GM21381 (cell line): ENCODE results near the gene TMCO5A.
"Not testable (repeated sequence)": the region's sequence is repeated elsewhere in the genome, so short reads cannot be mapped to it uniquely, and the experiment has no call there.

ENCODE experiments used
- ATAC-seq: cut with Tn5 transposase; IDR thresholded peaks from one replicate; pipeline ENCODE4 v1.9.1; 2021; ENCODE audit warnings: mild to moderate bottlenecking, moderate library complexity; ENCODE audit not compliant: unreplicated experiment

The TMCO5A gene

GRCh38 chr15:37934340-37934739 lies at the start of gene TMCO5A:
TMCO5A (plus strand) TSS chr15:37934640; CDS start chr15:37936324, 1,684 bp downstream.
- no peak for ATAC-seq

DNA sequence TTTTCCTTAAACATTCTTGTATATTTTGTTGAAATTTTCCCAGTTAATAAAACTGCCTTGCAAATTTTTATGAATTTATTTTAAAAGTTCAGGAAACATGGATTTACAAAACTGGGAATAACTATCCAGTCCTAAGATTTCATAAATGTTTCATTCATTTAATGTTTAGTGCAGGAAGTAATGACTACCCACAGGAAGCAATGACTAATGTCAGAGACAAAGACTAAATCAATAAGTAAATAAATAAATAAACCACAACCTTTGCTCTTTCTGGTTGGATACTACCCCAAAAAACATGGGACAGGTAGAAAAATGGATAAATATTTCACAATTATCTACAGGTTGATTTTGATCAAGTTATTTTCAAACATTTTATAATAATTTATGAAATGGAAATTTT lies 48.8 kb upstream of the TMCO5A start:
- ATAC-seq = no peak

- no peak for ATAC-seq
Measured at GRCh38 chr15:37888356-37888755, 46.1 kb upstream of the TMCO5A start.

- peak; percentile 57 for ATAC-seq
Measured at GRCh38 chr15:37891766-37892368, 42.6 kb upstream of the TMCO5A start.

DNA sequence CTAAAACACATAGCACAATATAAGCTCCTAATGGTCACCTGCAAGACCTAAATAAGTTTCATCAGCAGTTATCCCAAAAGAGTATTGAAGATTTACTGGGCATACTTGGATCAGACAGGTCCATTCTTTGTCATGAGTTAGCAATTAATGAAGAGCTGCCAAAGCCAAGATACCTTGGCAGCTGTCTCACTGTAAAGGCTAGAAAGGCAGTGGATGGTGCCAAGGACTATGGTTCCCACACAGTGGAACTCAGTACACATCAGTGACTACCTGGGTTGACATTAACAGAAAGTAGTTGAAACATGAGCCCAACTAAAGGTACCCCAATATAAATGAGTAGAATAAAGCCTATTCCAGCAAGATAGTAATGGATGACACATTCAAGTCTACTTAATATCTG lies 41.1 kb upstream of the TMCO5A start:
- ATAC-seq = no peak

DNA sequence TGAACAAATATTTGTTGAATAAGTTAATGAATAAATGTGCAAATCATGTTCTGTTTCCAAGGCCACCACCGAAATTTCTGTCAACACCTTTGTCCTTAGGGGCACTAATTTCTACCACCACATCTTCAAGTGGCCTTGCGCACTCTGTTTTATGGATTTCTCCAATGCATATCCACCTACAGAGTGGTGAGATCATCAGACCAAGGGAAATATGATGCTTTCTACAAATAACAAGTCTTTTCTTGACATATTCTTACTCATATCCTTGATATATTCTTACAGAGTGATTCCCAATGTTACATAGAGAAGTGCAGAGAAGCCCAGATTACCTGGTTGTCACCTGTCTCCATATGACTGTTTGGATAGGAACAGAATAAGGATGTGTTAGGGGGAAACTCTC lies 36.1 kb upstream of the TMCO5A start:
- no peak for ATAC-seq

DNA sequence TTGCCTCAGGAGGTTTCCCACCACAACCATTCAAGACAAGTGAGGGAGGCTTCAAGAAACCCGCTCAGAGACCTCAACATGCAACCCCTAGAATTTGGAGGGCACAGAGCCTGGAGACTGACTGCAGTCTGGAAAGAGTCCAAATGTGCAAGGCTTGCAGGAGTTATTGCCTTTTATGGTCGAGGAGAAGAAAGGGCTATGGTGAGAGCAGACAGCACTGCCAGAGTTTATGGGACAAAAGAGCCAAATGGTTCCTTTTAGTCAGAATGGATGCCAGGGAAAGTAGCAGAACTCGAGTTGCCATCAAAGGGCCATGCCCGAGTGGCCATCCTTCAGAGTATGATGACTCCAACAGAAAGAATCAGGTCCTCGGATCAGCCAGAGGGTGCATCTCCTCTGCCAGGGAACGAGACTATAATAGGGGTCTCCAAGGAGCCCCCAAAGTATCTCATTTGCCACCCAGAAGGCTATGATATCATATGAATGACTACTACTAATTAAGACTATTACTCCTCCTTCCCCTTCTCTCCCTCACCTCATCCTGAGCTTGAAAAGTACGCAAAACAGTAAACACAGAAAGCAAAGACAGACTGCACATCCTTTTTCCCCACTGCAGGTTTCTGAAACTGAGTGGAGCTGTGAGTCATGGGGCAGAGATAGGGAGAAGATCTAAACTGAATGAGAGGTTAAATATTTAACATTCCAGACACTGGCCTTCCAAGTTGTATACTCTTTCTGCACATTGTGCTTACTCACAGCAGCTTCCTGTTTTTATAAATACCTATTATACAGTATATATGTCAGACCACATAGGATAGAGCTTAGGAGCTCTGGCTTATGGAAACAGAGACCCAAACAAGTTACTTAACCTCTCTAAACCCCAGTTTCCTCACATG lies 33.9 kb upstream of the TMCO5A start:
- no peak for ATAC-seq

DNA sequence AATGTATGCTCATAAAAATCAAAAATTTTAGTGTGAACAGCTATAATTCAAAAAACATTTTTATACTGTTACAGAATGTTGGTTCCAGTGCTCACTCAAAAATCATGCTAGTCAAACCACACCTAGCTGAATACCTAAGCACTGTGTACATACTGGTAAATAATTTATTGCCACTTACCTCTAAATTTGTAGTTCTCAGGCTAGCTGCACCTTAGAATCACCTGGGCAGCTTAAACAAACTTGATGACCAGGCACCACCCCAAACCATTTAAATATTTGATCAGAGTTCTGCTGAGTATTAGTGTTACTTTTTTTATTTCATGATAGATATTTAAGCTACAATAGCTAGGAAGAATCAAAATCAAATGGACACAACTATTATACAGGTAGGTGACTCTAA lies 32.3 kb upstream of the TMCO5A start:
- ATAC-seq = no peak

GRCh38 chr15:37903919-37904625 lies 30.4 kb upstream of the TMCO5A start:
- no peak for ATAC-seq

GRCh38 chr15:37907136-37907535 lies 27.3 kb upstream of the TMCO5A start:
- no peak for ATAC-seq

- ATAC-seq = no peak
Measured at GRCh38 chr15:37921527-37922385, 12.7 kb upstream of the TMCO5A start.

DNA sequence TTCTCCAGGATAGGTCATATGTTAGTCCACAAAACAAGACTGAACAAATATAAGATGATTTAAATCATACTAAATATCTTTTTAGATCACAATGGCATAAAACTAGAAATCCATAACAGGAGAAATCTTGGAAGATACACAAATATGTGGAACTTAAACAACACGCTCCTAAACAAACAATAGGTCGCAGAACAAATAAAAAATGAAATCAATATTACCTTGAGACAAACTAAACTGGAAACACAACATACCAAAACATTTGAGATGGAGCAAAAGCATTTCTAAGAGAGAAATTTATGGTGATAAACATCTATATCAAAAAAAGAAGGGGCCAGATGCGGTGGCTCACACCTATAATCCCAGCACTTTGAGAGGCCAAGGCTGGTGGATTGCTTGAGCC lies 8.3 kb upstream of the TMCO5A start:
- no peak for ATAC-seq

DNA sequence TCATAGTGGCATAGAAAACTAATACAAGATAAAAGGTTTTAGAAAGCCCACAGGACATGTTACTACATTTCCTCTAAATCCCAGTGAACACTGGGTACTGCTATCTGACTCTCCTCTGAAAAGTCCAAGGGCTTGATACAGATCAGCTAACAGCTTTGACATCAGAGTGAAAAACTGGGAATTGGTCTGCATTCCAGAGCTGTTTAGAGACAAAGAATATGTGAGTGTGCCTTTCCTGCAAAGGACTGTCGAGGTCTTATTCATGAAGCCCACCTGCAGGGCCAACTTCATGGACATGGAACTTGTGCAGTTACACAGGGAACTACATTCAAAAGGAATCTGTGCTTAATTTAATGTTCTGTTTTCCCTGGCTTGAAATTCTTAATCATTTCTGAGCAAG lies 5.2 kb upstream of the TMCO5A start:
- no peak for ATAC-seq

- no peak for ATAC-seq
Measured at GRCh38 chr15:37931321-37931720, 3.1 kb upstream of the TMCO5A start.

GRCh38 chr15:37931868-37932267 lies 2.6 kb upstream of the TMCO5A start:
- no peak for ATAC-seq

DNA sequence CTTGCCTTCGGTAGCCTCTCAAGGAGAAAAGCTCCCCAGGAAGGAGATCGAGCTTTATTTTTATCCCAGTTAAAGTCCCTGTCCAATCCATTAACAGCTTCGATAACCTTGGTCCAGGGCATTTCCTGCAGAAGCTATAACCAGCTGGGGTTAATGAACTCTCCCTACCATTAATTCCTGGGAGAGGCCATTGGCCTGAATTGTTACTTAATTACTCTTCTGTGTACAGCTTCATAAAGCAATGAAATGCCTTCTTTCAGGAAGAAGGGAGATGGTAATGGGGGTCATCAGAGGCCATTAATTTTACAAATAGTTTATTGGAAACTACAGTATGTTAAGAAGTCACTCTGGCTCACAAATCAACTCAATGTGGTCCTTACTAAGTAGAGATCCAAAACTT lies 1.9 kb upstream of the TMCO5A start:
- ATAC-seq = no peak

DNA sequence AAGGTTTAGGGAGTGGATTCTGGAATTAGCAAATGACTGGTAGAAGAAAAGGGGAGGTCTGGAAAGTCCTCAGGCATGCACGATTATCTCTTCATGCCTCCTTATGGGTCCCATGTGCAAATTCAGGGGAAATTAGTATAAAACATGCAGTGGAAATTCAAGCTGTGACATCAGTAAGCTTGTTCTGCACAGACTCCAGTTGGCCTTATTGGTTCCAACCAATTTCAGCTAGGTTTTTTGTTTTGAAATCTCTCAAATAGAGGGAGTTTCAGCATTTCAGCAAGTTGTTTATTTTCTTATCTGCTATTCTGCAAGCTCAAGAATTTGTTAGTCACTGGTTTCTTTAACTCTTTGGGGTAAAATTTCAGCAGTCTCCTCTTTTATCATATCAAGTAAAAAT lies 774 bp upstream of the TMCO5A start:
- no peak for ATAC-seq

- ATAC-seq = no peak
Measured at GRCh38 chr15:37940876-37941275, 6.4 kb downstream of the TMCO5A start.

DNA sequence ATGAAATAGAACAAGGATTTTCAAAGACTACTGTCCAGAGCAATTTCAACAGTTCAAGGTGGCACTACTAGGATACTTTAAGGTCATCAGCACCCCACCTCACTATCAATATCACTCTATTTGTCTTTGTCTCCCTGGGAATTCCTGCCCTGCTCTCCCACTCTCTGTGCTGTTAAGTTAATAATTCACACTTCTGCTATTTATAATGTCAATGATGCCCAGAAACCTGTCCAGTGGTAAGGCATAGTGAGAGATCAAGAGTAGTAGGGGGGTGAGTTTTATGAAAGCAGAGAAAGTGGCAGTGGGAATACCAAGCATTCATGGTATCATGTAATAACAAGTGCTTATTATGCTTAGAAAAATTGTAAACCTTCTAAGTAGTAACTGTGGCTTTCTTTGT lies 7.3 kb downstream of the TMCO5A start:
- ATAC-seq = no peak

DNA sequence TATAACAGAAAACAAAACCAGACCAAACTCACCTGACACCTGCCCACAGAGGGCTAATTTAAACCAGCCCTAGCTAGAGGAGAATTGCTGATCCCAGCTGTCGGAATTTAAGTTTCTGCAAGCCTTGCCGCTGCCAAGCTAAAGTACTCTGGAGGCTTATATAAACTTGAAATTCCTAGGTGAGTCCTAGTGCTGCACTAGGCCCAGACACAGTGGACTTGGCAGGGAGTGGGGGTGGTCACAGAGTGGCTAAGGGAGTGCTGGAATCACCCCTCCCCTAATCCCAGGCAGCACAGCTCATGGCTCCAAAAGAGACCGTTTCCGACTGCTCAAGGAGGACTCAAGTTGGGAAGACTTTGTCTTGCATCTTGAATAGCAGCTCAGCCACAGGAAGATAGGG lies 17.6 kb downstream of the TMCO5A start:
- no peak for ATAC-seq

DNA sequence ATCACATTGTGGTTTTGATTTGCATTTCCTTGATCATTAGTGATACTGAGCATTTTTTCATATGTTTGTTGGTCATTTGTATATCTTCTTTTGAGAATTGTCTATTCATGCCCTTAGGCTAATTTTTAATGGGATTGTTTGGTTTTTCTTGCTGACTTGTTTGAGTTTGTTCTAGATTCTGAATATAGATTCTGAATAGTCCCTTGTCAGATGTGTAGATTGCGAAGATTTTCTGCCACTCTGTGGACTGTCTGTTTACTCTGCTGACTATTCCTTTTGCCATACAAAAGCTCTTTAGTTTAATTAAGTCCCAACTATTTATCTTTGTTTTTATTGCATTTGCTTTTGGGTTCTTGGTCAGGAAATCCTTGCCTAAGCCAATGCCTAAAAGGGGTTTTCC lies 26.3 kb downstream of the TMCO5A start:
- not testable (repeated sequence) for ATAC-seq
